ENCODE results near the gene NBEAL2.

NBEAL2 gene

GRCh38 chr3:46943237-46944187 lies 36.0 kb upstream of the NBEAL2 start:
- DNase-seq (ENCODE audit: low read depth) = no peak

GRCh38 chr3:46944191-46944590 lies 35.3 kb upstream of the NBEAL2 start:
- no peak for DNase-seq (ENCODE audit: low read depth)

GRCh38 chr3:46946416-46946815 lies 33.0 kb upstream of the NBEAL2 start:
- no peak for DNase-seq (ENCODE audit: low read depth)

GRCh38 chr3:46946856-46947545 lies 32.5 kb upstream of the NBEAL2 start:
- DNase-seq (ENCODE audit: low read depth) = peak; percentile 56

GRCh38 chr3:46947546-46947901 lies 31.9 kb upstream of the NBEAL2 start:
- no peak for DNase-seq (ENCODE audit: low read depth)

GRCh38 chr3:46947981-46948791 lies 31.3 kb upstream of the NBEAL2 start:
- DNase-seq (ENCODE audit: low read depth) = peak; percentile 52

- no peak for DNase-seq (ENCODE audit: low read depth)
Measured at GRCh38 chr3:46948830-46949671, 30.4 kb upstream of the NBEAL2 start.

- DNase-seq (ENCODE audit: low read depth) = no peak
Measured at GRCh38 chr3:46950177-46950576, 29.3 kb upstream of the NBEAL2 start.

- DNase-seq (ENCODE audit: low read depth) = no peak
Measured at GRCh38 chr3:46950650-46951241, 28.7 kb upstream of the NBEAL2 start.

GRCh38 chr3:46952813-46953212 lies 26.7 kb upstream of the NBEAL2 start:
- DNase-seq (ENCODE audit: low read depth) = no peak

GRCh38 chr3:46953234-46954010 lies 26.0 kb upstream of the NBEAL2 start:
- DNase-seq (ENCODE audit: low read depth) = no peak

GRCh38 chr3:46954178-46954577 lies 25.3 kb upstream of the NBEAL2 start:
- no peak for DNase-seq (ENCODE audit: low read depth)

GRCh38 chr3:46955157-46955556 lies 24.3 kb upstream of the NBEAL2 start:
- no peak for DNase-seq (ENCODE audit: low read depth)

GRCh38 chr3:46955801-46956259 lies 23.6 kb upstream of the NBEAL2 start:
- no peak for DNase-seq (ENCODE audit: low read depth)

- DNase-seq (ENCODE audit: low read depth) = no peak
Measured at GRCh38 chr3:46957092-46957820, 22.2 kb upstream of the NBEAL2 start.

- no peak for DNase-seq (ENCODE audit: low read depth)
Measured at GRCh38 chr3:46958467-46959160, 20.9 kb upstream of the NBEAL2 start.

- no peak for DNase-seq (ENCODE audit: low read depth)
Measured at GRCh38 chr3:46959161-46959511, 20.3 kb upstream of the NBEAL2 start.

GRCh38 chr3:46960081-46960701 lies 19.3 kb upstream of the NBEAL2 start:
- DNase-seq (ENCODE audit: low read depth) = no peak

GRCh38 chr3:46960835-46961234 lies 18.6 kb upstream of the NBEAL2 start:
- no peak for DNase-seq (ENCODE audit: low read depth)

Data from activated T-cell treated with anti-CD3 and anti-CD28 coated beads for 1 hour (primary cell).